DMS153 treated with DMSO at 0.1 percent for 48 hours (cell line): ENCODE data around the gene ITPR1.

Experiments used
- DNase-seq: peaks from one replicate; lab custom pipeline; 2025; ENCODE audit not compliant: unreplicated experiment; lab: John Stamatoyannopoulos, UW

The ITPR1 gene

DNA sequence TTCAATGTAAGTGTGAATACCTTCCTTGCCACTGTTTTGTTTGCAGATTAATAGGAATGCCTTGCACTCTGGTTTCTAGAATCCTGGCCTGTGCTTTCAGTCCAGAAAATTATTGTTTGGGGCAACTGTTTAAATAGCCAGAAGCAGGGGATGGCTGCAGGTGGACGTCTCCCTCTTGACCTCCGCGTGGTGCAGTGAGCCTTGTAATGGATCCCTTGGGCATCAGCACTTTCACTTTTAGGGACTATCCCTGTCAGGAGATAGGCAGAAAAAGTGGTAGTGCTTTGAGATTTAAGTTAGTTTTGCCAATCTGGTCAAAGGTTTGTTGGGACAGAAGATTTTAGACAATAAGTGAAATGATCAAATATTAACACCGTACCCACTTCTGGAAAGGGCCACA lies 307.4 kb downstream of the ITPR1 start:
- no peak for DNase-seq

DNA sequence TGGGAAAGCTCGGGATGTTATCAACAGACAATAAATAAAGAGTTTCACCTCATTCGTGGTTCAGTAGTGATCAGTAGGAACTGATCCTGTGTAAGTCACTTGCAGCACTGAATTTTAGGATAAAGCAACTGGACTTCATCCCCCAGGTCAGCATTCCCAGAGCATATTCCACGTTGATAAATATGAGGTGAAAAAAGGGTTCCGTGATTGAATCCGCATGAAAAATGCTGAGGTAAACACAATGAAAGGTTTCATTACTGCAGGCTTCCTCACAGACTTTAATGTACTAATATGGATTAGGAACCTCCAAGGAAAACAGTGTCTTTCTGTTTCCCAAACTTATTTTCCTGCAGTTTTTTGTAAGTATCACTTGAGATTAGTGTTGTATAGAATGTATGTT lies 308.7 kb downstream of the ITPR1 start:
- no peak for DNase-seq

DNA sequence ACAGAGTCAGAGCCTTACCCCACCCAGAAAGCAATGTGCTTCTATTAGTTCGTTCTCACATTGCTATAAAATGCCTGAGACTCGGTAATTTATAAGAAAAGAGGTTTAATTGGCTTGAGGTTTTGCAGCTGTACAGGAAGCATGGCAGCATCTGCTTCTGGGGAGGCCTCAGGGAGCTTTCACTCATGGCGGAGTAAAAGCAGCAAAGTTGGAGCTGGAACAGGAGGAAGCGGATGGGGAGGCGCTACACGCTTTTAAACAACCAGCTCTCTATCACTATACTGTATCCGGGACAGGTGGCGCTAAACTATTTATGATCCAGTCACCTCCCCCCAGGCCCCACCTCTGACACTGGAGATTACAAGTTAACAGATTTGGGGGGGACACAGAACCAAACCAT lies 309.8 kb downstream of the ITPR1 start:
- no peak for DNase-seq

DNA sequence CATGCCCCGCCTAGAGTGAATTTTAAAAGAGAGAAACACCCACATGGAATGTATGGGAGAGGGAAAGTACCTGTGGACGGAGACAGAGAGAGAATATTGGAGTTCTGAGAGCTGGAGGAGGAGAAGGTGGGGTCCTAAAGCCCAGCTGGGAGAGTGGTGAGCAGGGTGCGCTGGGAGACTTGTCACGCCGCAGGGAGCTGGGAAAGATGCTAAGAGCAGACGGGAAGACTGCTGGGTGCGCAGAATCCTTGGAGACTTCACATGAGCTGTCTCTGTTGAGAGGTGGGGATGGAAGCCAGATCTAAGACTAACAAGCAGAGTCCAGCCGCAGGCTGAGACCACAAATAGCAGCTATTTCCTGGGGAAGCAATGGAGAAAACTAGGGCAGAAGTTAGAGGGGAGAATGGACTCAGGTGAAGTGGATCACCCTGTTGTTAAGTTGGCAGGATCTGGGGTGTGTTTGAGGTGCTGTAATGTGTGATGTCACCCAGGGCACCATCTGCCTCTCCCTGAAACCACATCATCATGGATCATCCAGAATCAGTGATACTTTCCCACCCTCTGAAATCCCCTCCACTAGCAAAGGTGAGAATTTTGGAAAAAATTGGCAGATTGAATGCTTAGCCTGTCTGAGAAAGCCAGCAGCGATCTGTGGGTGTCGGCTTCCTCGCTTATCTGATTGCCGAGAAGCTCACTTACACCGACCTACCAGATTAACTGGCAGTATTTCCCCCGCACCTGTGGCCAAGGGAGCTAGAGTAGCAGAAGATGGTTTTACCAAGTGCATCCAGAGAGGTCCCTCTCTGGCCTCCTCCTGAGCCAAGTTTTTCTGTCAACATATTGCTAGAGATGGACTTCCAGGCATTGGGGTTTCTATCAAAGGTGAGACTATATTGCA lies 311.3 kb downstream of the ITPR1 start:
- no peak for DNase-seq

DNA sequence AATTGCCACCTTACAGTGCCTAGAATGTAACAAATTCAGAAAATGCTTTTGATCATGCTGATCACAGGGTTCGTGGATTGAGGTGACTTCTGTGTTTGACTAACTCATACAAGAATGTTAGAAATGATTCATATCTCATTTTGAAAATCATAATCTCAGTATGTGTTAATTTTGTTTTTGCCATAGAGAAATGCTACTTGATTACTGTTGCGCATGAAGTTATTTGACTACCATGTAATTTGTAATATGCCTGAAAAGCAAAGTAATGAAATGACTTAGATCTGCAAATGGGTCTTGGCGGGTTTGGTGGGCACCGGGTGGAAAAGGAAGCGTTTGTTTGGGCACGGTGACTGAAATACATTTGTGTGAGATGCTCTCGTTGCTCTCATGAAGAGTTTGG lies 312.5 kb downstream of the ITPR1 start:
- DNase-seq = no peak

DNA sequence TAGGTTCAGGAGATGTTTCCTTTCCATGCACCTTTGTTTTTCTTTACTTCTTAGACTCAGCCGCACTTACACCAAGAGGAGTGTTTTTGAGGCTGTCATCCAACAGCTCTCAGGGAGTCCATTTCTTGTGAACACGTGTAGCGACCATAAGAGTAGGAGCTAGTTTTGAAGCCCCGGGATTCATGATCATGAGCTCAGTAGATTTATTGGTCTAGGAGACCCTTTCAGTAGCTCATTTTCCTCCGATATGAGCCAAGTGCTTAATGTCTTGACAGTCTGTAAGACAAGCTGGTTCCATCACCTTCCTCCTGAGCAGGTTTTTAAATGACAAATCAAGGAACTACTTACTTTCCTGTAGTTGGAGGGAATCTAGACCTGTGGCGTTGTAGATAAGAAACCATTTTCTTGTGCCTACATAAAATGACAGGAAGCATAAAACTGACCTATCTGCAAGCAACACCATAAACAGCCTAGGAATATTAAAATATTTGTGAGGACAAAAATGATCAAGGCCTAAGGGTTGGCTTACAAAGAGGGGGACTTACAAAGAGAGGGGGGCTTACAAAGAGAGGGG lies 313.5 kb downstream of the ITPR1 start:
- DNase-seq = no peak

DNA sequence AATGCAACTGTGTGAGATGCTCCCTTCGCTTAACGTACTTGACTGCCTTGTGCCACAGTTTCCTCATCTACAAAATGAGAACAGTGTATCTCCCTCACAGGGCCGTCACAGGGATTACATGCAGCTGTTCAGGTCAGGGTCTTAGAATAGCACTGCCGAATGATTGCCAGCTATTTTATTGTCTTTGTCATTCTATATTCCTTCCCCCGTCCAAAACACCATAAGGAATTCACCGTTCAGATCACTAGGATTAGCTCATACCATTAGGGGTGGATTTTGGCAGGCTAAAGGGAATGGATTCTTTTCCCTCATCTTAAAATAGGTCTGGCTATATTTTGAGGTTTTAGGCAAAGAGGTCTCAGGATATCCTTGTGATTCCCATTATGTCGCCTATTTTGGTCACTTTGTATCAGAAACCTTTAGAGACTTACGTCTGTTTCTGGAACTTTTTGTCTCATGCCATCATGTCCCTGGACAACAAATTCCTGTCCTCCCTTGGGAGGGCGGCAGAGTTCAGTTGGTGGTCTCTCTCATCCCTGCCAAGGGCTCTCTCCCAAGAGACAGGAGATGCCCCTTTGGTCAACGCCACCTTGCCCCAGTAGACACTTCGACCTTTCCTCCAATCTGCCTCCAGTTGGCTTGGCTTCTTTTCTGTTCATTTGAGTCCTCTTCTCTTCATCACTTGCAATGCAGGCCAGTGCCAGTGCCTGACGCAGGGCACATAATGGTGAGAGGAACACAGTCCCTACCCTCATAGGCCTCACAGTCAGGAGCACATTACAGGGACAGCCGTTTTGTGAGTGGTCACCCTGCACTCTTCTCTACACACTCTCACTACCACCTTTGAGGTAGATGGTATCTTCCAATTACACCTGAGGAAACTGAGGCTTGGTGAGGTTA lies 314.5 kb downstream of the ITPR1 start:
- no peak for DNase-seq

DNA sequence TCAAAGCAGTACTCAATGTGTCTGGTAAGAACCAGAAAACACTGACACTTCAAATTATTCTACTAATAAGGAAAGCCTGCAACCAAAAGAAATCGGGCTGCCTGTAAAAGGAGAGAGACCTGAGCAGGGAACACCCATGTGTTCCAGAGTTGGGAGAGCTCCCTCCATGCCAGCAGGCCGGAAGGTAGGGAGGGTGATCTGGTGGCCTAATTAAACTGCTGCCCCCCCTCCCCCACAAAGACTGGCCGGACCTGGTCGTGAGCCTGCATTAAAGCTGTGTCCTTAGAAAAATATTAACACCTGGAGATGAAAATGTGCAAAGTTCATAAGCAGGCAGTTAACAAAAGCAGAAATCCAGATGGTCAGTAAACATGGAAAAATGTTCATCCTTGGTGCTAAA lies 315.5 kb downstream of the ITPR1 start:
- no peak for DNase-seq

DNA sequence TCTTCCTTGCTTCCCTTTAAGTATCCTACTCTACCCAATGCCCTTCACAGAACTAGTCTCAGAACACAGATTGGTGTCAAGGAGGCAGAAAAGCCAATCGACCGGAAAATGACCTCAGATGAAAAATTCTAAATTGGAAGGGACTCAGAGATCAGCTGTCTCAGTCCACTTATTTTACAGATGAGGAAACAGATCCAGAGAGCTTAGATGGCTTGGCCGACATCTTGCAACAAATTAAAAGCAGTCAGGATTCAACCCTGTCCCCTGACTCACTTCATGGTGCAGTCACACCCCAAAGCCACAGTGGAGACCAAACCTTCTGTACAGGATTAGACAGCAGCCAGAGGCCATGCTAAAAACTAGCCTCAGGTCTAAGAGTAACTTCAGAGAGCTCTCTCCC lies 316.8 kb downstream of the ITPR1 start:
- no peak for DNase-seq

DNA sequence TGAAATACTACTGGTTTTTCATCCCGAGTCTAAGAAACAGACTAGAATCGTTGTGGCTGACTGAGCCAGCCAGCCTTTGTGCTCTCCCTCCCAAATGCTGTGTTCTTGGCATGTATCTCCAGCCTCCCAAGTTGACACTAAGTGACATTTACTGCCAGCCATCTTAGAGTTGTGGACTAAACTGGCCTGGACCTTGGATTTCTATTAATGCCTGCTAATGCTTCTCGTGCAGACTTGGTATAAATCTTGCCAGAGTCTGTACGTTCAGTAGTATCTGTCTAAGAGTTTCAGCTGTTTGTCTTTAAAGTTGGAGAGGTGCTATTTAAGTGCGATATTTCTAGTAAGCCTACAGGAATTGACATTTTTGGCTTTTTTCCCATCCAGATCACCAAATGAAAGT lies 319.4 kb downstream of the ITPR1 start:
- DNase-seq = no peak

DNA sequence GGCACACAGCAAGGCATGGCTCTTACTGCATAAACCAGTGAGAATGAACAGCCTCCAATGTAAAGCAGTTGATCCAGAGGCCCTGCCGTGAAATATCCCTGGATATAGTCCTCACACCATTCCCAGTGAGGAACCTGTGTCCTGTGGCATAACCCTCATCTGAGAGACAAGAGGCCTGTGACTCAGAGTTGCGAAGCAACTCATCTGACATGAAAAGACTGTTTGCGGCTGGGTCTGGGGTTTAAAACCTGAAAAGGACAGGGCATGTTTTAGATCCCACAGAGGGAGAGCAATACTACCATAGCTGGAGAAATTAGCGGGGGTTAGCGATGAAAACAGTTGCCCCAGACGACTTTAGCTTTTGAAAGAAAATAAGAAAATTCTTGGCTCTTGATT lies 320.8 kb downstream of the ITPR1 start:
- no peak for DNase-seq

DNA sequence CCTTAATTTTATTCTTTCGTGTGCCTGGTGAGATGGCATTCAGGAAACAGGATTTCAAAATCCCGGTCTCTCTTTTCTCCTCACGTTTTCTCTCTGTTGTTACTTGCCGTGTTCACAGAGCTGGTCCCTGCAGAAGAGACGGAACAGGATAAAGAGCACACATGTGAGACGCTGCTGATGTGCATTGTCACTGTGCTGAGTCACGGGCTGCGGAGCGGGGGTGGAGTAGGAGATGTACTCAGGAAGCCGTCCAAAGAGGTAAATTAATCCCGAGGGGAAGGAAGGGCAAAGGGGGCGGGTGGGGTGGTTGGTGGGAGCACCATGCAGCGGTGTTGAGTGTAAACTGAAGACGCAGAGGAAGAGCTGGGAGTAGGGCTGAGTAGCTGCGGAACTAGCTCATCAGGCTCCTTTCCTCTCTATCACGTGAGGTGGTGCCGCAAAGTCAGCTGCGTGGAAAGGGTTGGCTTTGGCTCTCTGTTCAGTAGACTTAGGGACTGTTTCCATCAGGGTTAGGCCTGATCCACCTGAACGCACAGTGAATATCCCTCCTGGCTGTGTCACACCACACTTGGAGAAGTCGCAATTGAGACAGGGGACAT lies 321.3 kb downstream of the ITPR1 start:
- DNase-seq = no peak

DNA sequence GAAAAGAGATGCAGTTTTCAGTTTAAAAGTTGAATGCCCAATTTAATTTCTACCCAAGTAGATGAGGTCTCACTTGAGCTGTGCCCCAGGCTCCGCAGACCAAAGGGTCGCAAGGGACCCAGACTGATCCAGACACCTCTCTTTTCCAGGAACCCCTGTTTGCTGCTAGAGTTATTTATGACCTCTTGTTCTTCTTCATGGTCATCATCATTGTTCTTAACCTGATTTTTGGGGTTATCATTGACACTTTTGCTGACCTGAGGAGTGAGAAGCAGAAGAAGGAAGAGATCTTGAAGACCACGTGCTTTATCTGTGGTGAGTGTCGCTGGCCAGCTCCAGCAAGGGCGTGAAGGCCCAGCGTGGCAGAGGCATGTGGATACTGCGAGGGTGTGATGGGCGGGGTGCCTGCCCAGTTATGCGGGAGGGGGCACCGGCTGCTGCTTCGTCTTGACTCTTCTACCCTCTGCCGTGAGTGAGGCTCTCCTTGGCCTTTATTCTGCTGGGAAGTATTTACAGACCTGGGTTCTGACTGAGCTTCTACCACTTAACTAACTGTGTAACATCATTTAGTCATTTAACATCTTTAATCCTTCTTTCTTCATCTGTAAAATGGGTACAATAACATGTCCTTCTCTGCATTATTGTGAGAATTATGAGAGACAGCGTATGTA lies 321.9 kb downstream of the ITPR1 start:
- DNase-seq = no peak

DNA sequence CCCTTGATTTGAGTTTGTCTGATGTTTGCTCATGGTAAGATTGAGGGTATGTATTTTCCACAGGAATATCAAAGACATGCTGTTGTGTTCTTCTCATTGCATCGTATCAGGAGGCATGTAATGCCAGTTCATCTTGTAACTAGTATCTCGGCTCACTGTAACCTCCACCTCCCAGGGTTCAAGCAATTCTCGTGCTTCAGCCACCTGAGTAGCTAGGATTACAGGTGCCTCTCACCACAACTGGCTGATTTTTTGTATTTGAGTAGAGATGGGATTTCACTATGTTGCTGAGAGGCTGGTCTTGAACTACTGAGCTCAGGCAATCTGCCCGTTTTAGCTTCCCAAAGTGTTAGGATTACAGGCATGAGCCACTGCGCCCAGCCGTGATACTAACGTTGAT lies 323.2 kb downstream of the ITPR1 start:
- DNase-seq = no peak

DNA sequence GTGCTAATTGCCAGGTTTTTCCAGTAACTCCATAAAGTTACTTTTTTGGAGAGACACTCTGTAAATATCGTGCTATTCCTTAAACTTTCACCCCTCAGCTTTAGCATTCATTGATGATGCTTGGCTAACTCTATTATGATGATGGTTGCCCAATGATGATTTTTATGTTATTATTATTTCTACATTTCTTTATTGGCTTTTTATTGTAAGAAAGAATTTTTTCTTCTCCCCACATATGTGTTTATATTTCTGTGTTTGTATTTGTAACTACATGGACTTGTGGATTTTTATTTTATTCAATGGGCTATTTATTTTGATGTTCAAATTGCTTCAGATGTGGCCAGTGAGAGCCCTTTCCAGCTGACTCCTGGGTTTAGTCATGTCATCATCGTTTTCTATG lies 323.6 kb downstream of the ITPR1 start:
- no peak for DNase-seq

DNA sequence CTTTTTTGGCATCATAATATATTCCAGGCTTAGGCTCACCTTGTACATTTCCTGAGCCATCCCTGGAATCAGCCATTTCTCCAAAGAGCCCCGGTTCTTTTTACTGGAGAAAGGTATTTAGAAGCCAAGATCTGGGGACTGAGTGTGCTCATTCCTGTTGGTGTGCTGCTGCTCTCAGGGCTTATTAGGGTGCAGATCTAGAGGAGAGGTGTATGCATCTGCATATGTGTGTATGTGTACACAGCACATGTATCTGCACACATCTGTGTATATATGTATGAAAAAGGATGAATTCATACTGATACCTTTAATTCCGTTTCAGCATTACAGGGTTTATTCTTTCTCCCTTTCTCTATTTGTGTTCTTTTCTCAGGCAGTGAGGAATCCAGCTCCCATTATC lies 324.0 kb downstream of the ITPR1 start:
- no peak for DNase-seq

DNA sequence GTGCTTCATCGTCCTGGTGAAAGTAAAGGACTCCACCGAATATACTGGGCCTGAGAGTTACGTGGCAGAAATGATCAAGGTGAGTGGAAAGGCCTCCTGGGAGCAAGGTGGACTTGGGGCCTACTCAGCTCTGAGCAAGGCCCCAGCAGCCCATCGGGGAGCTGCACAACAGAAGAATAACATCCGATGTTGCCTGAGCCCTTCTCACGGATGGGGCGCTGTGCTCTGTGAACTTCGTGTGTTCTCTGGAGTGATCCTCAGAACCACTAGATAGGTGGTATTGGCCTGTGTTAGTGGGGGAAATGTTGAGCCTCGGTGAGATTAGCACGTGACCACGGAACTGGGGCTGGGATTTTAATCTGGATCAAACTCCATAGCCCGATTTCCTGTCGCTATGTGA lies 325.0 kb downstream of the ITPR1 start:
- no peak for DNase-seq

DNA sequence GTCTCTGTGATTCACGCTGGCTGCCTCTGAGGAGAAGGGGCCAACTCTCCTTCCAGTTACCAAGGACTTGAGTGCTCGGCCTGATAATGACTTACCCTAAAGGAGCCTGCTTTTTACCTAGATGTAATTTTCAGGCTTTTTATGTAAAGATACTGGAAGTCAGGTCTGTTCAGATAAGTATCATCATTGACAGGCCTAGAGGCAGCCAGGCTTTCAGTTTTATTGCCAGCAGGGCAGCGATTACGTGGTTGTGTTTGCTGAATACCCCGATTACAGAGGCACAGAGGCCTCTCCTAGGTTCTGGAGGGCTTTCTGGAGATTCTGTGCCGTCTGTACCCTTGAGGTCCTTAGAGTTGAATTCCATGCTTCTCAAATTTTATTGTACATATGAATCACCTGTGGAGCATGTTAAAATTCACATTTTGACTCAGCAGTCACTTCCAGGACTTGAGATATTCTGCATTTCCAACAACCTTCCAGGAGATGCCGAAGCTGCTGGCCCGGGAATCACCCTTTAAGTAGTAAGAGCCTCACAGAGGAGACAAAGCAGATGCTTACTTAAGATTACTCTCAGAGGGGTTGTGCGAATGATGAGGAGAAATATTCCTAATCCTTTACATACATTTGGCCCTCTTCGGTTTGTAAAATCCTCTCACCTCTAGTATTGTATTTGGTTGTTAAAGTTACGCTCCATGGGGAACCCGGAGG lies 326.0 kb downstream of the ITPR1 start:
- no peak for DNase-seq

DNA sequence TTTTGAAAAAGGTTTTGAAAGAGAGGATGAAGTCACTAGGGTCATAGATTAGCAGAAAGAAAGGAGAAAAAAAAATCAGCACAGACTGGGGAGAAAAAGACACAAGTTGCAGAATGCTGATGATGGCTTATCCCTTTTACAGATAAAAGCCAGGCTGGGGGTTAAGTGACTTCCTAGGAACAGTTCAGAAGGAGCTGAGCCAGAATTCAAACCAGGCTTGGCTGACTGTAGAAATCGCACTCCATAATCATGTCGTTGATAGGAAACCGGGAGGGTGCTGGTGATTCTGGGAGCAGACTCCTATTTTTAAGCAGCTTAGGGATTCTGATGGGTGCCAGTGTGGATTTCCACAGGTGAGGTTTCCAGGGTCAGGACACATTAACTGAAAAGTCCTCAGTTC lies 326.6 kb downstream of the ITPR1 start:
- no peak for DNase-seq
